CD4-positive, alpha-beta T cell treated with Interleukin-6 for 4 hours (primary cell): ENCODE data around the gene NUAK1.

ENCODE experiments used
- DNase-seq: peaks from one replicate; pipeline ENCODE4 v3.0.0-alpha.2; 2020; ENCODE audit warnings: mixed read lengths

Gene NUAK1

DNA sequence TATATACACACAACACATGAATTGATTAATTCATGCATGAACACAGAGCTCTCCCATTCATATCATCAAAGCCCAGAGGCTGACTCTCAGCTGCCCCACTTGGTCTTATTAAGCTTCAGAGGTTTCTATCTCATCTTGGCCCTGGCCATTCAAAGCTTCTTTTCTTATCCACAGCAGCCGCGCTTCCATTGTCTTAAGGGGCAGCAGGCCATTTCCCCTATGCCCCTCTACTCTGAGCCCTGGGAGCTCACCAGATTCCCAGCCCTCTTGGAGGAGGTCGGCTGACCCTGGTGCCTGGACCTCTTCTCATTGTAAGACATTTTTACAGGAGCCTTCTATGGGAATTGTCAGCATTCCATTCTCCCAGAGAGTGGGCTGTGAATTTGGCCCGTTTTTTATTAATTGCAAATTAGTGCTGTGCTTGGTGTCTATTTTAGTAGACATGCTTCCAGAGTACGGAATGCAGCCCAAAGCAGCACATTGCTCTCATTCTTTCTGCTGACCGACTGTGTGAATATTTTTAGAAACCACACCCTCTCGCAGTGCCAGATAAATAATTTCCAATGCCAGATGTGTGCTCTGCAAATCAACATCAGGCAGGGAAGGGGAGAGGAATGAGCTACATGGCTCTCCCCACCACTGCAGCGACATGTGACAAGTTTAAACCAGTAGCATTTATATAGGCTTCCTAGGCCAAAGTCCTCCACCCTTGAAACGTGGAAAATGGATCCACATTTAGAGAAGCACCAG is 58.5 kb downstream of the NUAK1 start:
- no peak for DNase-seq

GRCh38 chr12:106079148-106079738 is 59.5 kb downstream of the NUAK1 start:
- DNase-seq: no peak

- DNase-seq: no peak
These were observed 60.3 kb downstream of the NUAK1 start for GRCh38 chr12:106078358-106079010.

DNA sequence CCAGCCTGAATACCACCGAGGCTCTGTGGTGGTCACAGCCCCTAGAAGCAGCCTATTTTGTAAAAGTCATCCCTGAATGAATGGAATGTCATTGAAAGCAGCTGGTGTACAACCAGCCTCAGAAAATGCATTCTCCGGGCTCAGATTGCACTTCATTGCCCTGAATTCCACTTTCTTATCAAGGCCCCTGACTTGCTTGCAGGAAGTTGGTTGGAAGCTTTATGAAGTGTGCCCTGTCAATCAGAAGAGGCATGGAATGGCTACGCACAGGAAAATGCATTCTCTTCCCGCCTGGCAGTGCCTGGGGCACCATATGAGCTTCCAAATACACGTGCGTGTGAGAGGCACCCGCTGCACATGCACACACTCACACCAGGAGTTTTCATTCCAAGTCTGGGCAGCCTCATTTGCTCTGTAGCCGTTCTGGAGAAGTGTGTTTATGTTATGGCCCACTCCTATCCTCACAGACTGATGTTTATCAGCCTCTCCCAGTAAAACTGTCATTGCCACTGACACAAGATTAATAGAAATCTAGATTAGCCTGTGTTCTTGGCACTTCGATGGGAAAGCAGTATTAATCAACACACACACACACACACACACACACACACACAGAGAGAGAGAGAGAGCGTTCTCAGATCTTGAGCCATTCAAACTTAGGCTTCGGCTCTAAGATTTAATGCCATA is 63.9 kb downstream of the NUAK1 start:
- no peak for DNase-seq

DNA sequence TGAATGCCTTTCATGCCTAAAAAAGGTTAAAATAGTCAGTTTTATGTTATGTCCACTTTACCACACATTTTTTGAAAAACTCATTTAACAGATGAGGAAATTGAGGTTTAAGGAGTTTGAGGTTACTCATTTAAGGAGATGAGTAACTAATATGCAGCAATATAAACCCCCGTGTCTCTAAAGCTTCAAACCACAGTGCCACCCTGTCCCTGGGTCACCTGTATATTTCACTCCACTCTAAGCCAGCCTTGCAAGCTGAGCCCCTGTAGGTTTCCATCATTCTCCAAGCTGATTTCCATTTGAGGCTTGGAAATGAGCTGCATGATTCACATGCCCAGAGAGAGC is 64.4 kb downstream of the NUAK1 start:
- no peak for DNase-seq

DNA sequence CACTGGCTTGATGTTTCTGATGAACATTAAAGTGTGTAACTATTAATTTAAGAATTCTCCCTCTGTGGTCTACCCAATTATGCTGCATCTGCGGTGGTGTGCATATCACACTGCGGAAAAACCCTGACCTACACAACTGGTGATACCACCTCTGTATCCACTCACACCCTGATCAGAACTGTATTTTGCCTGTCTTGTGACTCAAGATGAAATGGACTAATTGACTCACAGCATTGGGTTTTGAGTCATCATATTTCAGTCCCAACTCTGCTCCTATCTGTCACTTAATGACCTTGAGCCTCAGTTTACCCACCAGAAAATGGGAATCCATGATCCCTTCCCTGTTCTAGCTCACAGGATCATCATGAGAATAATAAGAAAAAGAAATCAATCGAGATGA is 65.6 kb downstream of the NUAK1 start:
- no peak for DNase-seq

DNA sequence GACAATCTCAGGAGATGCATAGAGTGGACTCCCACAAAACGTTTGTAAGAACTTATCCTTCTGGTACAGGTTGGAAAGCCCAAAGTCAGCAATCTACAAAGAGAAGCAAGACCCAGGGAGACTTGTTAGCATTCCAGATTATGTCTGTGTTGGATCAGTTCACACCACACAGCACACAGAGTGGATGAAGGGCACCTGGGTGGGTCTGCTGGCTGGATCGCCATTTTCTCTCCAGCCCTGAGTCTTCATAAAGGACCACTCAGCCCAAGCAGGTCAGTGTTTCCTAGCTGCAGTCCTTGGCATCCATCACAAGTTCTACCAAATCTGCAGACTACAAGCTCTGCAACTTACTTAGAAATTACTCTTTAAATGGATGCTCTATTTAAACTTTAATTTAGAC is 66.0 kb downstream of the NUAK1 start:
- DNase-seq: no peak

DNA sequence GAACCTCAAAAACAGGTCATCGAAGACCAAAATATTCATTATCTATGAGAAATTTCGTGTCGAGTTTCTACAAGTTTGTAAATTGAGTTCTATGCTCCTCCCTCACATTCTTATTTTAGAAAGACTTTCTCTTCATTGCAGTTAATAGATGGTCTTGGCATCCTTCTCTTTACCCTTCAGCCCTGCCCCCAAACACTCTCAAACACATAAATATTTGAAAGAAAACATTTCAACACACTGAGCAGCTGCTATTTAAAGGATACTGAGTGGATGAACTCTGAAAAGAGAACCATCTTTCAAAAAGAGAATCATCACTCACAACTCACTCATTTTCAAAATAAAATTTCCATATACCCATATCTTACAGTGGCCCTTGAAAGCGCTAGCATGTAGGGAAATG is 67.1 kb downstream of the NUAK1 start:
- DNase-seq: no peak

GRCh38 chr12:106070611-106071010 is 68.1 kb downstream of the NUAK1 start:
- DNase-seq: no peak

GRCh38 chr12:106070147-106070546 is 68.6 kb downstream of the NUAK1 start:
- DNase-seq: no peak

DNA sequence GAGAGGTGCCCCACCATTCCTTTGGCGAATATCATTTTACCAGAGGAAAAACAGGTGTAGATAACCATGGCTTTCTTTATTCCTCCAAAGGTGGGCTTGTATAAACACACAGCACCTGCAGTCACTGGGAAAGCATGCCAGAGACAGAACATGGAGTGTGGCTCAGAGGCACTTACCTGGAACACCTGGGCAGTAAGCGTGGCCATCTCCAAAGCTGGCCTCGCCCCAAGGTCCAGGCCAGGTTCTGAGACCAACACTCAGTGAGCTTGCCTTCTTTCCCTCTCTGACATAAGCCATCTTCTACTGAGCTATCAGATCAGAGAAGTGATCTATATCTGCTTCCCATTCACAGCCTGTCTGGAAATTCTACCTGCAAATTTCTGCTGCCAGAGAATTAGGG is 70.5 kb downstream of the NUAK1 start:
- no peak for DNase-seq

DNA sequence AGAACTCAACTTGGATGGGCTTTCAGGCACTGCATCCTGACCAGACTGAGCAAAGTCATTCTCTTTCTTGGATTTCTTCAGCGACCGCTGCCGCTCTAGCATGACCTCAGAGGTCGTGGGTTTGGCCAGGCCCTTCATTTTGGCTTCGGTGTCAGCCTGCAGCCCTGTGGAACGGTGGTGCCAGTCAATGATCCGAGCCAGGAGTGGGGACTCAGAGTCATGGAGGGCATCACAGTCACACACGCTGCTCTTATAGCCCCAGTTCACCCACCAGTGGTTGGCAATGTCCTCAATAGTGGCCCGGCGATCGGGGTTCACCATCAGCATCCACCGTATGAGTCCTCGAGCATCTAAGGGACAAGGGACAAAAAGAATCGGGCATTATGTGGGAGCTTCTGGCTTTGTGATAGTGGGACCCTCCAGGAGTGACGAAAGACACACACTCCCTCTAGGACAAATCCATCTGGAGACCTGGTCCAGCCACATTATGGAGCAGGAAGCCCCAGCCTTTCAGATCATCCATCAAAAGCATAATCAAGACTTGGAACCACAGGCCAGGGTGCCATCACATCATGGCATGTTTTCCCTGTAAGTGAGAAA is 71.0 kb downstream of the NUAK1 start:
- no peak for DNase-seq

GRCh38 chr12:106066726-106067325 is 71.9 kb downstream of the NUAK1 start:
- no peak for DNase-seq

DNA sequence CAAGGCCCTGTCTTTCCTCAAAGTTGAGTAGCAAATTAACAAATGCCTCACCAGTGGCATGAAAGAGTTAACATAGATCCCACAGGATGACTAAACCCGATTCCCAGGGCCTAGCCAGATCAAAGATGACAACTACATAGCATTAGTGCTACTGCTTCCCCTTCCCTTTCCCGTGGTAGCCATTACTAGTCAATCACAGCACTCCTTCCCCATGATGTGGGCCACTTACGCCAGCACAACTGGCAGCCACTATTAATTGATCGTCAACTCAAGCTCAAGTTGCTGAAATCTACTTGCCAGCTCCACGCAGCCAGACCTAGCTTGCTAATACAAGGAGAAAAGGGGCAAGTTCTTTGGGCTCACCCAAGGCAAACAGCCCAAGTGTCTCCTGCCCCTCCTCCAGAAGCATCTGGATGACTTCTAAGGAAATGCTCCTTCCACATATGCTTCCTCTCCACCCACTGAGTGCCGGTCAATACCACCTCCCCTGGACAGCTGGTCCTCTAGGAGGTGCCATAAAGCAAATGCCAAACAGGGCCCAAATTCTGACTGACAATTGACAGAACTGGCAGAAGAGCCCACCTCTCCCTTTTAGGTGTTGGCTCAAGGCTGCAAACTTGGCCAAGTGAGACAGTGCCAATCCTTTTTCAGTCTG is 72.6 kb downstream of the NUAK1 start:
- DNase-seq: no peak

- DNase-seq: no peak
These were observed 73.2 kb downstream of the NUAK1 start for GRCh38 chr12:106065506-106065905.

DNA sequence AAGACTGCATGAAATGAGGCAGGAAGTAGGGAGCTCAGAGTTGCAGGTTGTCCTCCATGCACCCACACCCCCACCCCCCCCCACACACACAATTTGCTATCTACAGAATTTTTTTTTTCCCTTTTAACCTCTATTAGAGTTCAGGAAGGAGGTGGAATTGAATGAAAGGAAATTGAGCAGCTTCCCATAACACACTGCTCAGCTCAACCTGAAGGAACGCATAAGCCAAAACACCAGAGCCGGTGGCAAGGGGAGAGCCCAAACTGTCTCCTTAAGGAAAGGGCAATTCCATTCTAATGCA is 74.1 kb downstream of the NUAK1 start:
- DNase-seq: no peak

DNA sequence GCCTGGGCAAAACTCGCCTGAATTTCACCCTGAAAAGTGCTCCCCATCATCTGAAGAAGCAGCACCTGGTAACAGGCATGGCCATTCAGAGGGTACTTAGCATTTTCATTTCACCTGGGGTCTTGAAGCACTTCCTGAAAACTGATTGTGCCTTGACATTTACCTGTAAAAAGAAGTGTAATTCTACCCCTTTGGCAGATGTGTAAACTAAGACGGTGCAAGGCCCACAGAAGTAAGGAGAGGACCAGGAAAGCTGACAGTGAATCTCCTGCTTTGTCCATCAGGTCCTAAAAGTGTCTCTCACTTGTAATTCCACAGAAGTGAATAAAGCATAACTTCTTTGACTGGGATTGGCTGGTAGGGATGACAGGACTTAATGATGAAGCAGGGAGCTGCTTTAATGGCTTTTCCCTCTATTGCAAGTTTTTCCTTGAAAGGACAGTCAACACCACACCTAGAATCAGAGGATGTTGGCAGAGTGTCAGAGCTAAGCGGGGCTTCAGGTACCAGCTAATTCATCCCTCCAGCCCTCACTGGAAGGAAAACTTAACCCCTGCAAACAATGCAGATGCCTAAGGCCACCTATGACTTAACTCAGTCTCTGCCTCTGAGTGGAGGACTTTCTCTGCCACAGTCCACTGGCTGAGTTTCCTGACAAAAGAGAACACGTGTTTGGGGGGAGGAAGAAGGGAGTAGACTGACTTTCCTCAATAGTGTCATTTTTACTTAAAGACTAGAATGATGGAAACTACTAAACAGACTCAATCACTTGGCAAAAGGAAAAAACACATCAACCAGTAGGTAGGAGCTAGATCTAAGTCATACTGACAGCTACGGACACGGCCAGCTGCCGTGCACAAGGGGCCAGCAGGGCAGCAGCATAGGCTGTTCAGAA is 74.7 kb downstream of the NUAK1 start:
- DNase-seq: no peak

- DNase-seq: no peak
These were observed 76.1 kb downstream of the NUAK1 start for GRCh38 chr12:106062693-106063092.

DNA sequence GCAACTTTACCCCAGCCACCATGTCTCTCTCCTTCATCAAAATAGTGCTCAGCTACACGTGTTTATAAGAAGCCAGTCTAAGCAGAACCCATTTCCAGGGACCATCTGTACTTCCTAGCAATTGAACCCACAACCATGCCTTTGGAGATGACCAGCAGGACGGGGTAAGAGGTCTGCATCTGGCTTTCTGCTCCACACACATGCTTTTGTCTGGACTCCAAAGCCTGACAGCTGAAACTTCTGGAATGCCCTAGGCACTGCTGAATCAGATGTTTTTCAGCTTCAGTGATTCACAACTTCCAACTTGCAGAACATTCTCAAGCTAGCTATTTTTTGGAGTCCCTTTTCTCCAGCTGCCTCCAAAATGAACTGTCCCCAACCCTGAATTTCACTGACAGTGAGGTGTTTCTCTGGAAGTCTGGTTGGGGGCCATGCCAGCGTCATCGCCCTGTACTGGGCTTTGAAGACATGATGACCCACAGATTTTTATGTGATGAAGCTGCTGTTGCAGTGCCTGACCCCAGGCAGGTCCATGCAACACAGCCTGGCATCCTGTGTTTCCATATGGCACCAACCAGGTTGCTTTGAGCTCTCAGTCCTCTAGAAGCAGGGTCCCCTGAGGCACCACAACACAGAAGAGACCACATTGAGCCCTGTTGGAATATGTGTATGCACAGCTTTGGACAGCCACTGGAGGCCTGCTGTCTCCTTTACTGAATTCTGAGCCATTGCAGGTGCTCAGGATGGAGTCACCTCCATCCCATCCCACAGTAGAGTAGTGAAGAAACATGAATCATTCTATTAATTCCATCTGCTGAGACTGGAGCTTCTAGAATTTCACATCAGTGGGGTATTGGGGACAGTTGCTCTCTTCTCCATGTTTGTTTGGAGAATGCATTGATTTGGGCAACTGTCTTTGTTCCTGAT is 80.2 kb downstream of the NUAK1 start:
- no peak for DNase-seq

DNA sequence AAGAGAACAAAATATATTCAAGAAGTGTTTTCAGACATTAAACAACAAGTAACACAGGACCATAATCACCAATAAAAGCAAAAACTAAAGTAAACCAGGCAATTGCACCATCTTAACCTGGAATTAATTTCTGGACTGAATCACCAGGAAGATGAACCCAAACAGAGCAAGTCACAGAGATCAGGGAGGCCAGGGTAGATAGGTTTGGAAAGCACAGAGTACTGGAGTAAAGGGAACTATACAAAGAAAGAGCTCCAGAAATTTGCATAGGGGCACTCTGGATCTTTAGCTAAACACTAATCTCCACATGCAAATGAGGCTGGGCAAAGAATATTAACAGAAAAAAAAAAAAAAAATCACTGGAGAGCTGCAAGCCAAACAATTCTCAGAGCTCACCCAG is 84.7 kb downstream of the NUAK1 start:
- DNase-seq: no peak
